Thyroid gland (tissue), 4 donors: Measurements from ENCODE around the gene LCN15.

Source experiments
- CTCF ChIP-seq, 6 experiments: fragments of 200-600 bp in 3 of 6; fragments of 450-650 bp in 3 of 6; sonication (generic) in 3 of 6; IDR thresholded peaks; one replicate each; pipeline ENCODE4 v1.5.1; 2016 to 2019; ENCODE audit warnings: antibody characterized with exemption in 6 of 6, mild to moderate bottlenecking in 2 of 6, inconsistent platforms in 1 of 6, moderate library complexity in 1 of 6
- POLR2A ChIP-seq, 2 donors: fragments of 450-650 bp; IDR thresholded peaks; one replicate each; pipeline ENCODE4 v1.6.1; 2017; ENCODE audit warnings: antibody characterized with exemption in 2 of 2, mild to moderate bottlenecking in 2 of 2, moderate library complexity in 1 of 2

- no peak for TF ChIP-seq CTCF (IDR thresholded peaks at IDR 0.05)
- no peak for TF ChIP-seq POLR2A (IDR thresholded peaks at IDR 0.05)
Measured at GRCh38 chr9:136775191-136775590, 10.9 kb upstream of the LCN15 start.
